GM21737 (cell line): ENCODE data around the gene ASB13.

Experiments
- ATAC-seq: cut with Tn5 transposase; IDR thresholded peaks from one replicate; pipeline ENCODE4 v1.9.1; 2021; ENCODE audit warnings: mild to moderate bottlenecking, moderate library complexity; ENCODE audit not compliant: unreplicated experiment

The ASB13 gene

GRCh38 chr10:5666008-5666840, at the start of gene ASB13:
Gene ASB13 (minus strand): TSS chr10:5666595. CDS start chr10:5666551, 44 bp downstream.
- ATAC-seq = peak; percentile 70

- no peak for ATAC-seq
These were observed 45.2 kb upstream of the ASB13 start for GRCh38 chr10:5711642-5712041.

- ATAC-seq = no peak
These were observed 44.5 kb upstream of the ASB13 start for GRCh38 chr10:5710859-5711258.

GRCh38 chr10:5709865-5710264, 43.5 kb upstream of the ASB13 start:
- no peak for ATAC-seq

- ATAC-seq = no peak
These were observed 42.0 kb upstream of the ASB13 start for GRCh38 chr10:5708356-5708755.

GRCh38 chr10:5698062-5698461, 31.7 kb upstream of the ASB13 start:
- ATAC-seq = no peak

- no peak for ATAC-seq
These were observed 30.9 kb upstream of the ASB13 start for GRCh38 chr10:5697342-5697741.

- ATAC-seq = no peak
These were observed 28.2 kb upstream of the ASB13 start for GRCh38 chr10:5694573-5694972.

GRCh38 chr10:5692461-5693358, 26.3 kb upstream of the ASB13 start:
- ATAC-seq = peak; percentile 89

GRCh38 chr10:5691786-5692185, 25.4 kb upstream of the ASB13 start:
- ATAC-seq = no peak

GRCh38 chr10:5688587-5688986, 22.2 kb upstream of the ASB13 start:
- ATAC-seq = no peak

- no peak for ATAC-seq
These were observed 19.4 kb upstream of the ASB13 start for GRCh38 chr10:5685764-5686240.

GRCh38 chr10:5684971-5685763, 18.8 kb upstream of the ASB13 start:
- ATAC-seq = peak; percentile 39

GRCh38 chr10:5684318-5684970, 18.0 kb upstream of the ASB13 start, which contains the start of gene TASOR2:
Gene TASOR2 (plus strand): TSS chr10:5684838. CDS start chr10:5720643, 35,805 bp downstream.
- peak; percentile 66 for ATAC-seq

GRCh38 chr10:5683065-5683464, 16.7 kb upstream of the ASB13 start:
- no peak for ATAC-seq

GRCh38 chr10:5681930-5682329, 15.5 kb upstream of the ASB13 start:
- no peak for ATAC-seq

GRCh38 chr10:5679606-5680005, 13.2 kb upstream of the ASB13 start:
- ATAC-seq = no peak

- ATAC-seq = no peak
These were observed 12.6 kb upstream of the ASB13 start for GRCh38 chr10:5679037-5679435.

GRCh38 chr10:5678397-5679036, 12.1 kb upstream of the ASB13 start:
- no peak for ATAC-seq
